NCI-H446 treated with DMSO at 0.1 percent for 48 hours (cell line): ENCODE data around the gene CCT3.

ENCODE experiments used
- DNase-seq: peaks from one replicate; lab custom pipeline; 2025; lab: John Stamatoyannopoulos, UW

Gene CCT3

DNA sequence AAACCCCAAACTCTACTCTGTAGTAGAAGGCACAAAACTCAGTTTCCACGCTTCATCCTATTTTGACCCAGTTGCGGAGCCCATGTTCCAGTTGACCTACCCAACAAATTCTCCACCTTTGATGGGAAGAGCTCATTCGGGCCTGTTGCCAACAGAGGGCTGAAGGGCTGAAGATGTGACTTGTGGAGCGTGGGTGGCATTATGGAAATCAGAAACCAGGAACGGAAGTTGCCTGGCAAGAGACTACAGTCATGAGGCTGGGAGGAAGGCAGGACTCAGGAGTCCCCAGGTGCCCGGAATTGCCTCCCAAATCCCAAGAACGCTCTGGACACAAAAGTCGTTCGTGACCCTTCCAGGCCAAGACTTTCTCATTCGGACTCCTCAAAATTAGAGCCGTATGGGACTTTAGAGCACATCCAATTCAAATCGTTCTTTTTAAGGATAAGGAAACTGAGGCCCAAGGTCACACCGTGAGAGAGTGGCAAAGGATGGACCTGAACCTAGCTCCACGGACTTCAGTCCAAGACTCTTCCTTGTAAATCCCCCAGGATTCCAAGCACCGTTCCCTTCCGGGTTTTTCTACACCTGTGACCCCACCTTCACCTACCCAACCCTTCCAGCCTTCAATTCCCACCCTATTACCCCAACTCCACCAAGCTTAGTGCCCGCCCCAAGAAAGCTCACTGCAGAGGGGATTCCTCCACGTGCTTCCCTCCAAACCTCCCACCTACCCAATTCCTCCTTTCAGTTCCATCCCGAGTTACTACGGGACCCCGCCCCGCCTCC lies 56.2 kb downstream of the CCT3 start:
- no peak for DNase-seq

DNA sequence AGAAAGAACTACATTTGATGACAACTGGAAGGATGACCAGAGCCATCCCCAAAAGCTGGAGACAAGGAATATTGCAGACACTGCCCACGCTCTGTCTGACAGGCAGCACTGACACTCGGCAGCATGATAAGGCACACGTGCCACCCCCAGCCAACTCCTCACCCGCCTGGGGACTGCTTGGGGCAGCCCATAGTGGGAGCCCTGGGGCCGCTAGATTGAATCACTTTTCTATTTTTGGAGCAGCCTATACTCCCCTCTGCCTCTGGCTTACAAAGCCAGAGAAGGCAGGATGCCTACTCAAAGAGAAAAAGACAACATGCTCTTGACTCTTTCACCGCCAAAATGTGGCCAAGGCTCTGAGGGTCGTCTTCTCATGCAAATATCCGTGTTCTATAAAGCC lies 56.8 kb downstream of the CCT3 start:
- DNase-seq: no peak

DNA sequence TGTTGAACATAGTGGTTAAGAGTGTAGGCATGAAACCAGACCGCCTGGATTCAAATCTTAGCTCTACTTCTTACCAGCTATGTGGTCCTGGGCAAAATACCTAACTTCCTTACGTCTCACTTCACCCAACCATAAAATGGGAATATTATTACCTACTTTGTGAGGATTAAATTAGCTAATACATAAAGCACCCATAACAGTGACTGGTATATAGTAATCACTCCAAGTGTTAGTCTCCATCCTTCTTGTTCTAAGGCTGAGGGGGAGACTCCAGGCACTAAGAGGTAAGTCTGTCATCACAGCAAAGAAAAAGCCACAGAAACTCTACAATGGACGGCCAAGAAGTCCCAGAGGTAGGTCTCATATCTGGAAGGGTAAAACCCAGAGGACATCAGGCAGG lies 58.3 kb downstream of the CCT3 start:
- DNase-seq: no peak

DNA sequence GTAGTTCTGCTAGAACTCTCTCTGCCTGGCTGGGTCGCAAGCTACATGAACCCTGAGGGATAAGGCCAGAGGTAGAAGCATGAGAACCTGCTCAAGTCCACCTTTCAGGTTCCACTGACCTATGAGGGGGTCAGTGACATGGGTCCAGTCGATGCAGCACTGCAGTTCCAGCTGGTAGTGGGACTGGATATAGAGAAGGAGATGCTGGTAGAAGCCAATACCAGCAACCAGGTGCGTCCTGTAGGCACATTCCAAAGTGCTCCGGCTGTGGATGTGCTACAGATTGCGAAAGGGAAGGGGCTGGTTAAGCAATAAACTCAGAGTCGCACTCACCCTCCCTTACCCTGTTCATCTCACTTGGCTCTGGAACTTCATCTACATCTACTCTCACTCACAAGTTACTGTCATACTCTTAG lies 61.1 kb downstream of the CCT3 start:
- no peak for DNase-seq

DNA sequence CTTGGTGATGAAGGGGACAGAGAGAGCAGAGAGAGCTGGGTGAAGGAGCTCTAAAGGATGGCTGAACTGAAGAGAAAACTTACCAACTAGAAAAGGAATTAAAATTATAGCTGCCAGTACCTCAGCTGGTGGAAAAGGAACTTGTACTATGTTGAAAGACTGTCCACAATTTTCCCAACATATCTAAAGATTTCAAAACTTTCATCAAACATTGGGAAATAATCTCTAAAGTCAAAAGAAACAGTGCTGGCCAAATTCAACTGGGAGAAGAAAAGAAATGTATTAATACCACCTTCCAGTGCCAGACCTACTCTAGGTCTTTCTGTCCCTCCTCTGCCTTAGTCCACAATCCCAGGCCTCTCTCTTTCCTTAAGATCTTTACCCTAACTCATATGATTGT lies 61.6 kb downstream of the CCT3 start:
- no peak for DNase-seq

DNA sequence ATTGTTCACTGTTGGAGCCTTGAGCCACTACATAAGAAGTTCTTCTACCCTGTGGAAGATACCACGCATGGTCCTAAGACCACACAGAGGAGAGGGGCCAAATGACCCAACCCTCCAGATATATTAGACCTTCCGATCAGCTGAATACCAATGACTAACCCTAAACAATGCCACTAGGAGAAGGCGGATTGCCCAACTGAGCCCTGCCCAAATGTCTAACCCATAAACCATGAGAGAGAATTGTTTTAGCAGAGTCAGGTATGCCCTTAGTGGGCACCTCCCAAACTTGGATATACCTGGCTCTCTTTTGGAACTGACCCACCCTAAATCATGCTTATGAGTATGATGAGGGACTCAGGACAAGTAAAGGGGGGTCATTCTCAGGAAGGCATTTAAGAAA lies 67.8 kb downstream of the CCT3 start:
- no peak for DNase-seq

DNA sequence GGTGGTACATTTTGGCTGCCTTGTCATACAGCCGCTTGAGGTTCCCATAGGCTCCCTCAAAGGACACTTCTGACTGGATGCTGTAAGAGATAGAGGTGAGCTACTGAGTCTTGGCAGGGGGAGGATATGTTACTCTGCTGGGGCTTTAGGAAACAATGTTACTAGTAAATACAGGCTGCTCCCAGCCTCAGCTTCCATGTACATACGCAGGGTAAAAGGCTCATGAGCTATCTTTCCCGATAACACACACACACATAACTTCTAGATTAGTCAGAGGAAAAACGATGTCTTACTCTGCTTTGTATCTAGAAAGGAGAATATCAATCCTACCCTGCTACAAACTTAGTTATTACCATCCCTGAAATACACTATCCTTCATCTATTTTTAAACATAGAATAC lies 69.8 kb downstream of the CCT3 start:
- no peak for DNase-seq

DNA sequence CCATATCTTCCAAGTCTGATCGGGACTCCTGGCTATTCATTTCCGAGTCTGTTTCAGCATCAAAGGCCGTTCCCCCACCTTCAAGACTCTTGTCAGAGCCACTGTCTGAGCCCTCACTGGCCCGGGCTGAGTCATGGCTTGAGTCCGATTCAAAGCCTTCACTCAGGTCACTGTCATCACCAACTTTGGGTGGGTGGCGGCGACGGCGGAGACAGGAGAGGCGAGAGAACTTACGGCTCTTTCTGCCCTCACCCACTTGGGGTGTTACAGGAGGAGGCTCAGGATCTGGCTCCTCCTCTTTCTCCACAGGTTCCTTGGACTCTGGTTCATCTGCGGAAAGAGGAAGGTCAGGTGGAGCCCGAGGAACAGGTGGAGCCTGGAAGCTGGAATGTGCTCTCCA lies 72.0 kb downstream of the CCT3 start:
- no peak for DNase-seq

DNA sequence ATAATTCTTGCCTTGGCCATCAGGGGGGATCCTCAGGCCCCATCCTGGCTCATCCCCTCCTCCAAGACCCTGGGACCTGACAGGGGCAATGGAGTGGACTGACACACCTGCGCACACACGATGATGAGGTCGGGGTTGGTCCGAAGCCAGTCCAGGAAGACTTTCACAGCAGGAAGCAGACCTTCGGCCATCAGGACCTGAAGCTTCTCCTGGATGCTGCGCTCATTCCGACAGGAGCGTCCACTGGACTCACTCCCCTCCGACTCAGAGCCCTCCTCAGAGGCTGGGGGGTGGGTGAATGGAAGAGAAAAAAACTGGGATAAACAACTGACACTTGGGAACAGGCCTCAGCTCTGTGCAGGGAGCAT lies 74.8 kb downstream of the CCT3 start:
- no peak for DNase-seq

DNA sequence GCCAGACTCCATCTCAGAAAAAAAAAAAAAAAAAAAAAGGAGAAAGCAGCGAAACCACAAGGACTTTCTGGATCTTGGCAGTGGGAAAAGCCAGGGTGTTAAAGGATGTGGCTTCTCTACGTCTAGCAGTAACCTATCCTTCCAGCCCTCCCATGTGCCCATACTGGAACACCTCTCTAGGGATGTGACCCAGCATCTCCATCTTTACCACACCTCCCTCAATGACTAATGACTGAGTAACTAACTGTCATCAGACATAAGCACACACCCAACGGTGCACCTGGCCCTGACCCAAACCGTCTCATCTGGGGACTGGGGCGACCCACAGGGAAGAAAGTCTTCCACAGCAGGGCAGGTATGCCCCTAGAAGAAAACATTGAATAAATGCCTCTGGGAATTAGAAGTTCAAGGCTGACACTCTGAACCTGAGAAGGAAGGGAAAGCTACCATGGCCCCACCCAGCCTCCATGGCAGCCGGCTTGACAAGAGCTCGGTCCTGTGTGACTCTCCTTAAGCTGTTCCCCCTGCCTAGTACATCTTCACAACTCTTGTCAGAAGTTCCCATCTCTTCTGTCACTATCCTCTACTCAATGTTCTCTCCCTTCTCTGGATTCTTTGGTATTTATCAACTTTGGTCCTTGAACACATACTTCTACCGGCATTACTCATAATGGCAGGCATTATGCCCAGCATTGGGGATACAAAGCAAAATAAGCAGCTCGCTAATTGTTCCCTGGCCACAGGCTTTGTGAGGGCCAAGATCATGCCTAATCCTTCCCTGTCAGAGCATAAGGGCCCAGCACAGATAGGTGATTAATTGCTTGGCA lies 75.4 kb downstream of the CCT3 start:
- DNase-seq: no peak

DNA sequence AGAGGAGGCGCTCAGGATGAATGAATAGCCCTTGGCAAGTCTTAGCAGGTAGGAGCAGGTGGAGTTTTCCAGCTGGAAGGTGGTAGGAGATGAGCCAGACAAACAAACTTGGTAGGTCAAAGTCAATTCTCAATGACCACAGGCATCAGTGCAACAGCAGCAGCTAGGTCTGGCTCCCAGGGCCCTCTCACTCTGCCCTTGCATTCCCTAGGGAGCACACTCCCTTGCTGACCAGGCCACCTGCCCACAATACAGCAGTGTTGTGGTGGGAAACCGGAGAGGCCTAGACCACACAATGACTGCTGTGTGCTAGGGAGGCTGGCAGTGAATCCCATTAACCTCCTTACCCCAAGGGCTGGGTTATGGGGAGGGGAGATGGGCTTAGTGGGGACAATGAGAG lies 77.2 kb downstream of the CCT3 start:
- no peak for DNase-seq

DNA sequence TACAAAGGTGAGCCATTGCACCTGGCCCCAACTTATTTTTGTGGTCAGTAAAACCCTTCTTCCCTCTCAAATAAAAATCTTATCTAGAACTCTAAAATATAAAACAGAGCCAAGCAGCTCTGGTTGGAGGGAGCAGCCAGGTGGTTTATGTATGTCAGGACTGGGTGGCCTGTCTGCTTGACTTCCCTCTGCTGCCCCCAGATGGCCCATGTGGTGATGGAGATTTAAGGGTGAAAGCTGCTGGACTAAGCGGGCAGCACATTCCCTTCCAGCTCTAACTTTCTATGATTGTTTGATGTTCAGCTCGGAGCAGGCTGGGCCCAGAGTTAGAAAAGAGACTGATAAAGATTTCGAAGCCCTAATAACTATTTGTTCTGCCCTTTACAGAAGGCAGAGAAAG lies 78.3 kb downstream of the CCT3 start:
- no peak for DNase-seq
